NCI-H2196 treated with DMSO at 0.1 percent for 48 hours (cell line): ENCODE results near the gene PARS2.

Experiments used
- DNase-seq: peaks from one replicate; lab custom pipeline; 2025; ENCODE audit not compliant: unreplicated experiment; lab: John Stamatoyannopoulos, UW

PARS2 gene

GRCh38 chr1:54764133-54764921, at the start of gene PARS2:
Gene PARS2 (minus strand): TSS chr1:54764523. CDS start chr1:54759161, 5,362 bp downstream.
- DNase-seq: peak; percentile 99

GRCh38 chr1:54814126-54814498, 49.8 kb upstream of the PARS2 start:
- DNase-seq: no peak

GRCh38 chr1:54813485-54814125, 49.3 kb upstream of the PARS2 start:
- no peak for DNase-seq

GRCh38 chr1:54812801-54813484, 48.6 kb upstream of the PARS2 start:
- DNase-seq: no peak

- no peak for DNase-seq
Measured at GRCh38 chr1:54811739-54812655, 47.7 kb upstream of the PARS2 start.

- no peak for DNase-seq
Measured at GRCh38 chr1:54811066-54811465, 46.7 kb upstream of the PARS2 start.

GRCh38 chr1:54810153-54810942, 46.0 kb upstream of the PARS2 start:
- DNase-seq: peak; percentile 23

- DNase-seq: no peak
Measured at GRCh38 chr1:54809496-54810074, 45.3 kb upstream of the PARS2 start.

GRCh38 chr1:54808443-54809207, 44.3 kb upstream of the PARS2 start:
- no peak for DNase-seq

GRCh38 chr1:54807756-54808155, 43.4 kb upstream of the PARS2 start:
- no peak for DNase-seq

GRCh38 chr1:54806931-54807611, 42.7 kb upstream of the PARS2 start:
- no peak for DNase-seq

- DNase-seq: no peak
Measured at GRCh38 chr1:54805981-54806381, 41.7 kb upstream of the PARS2 start.

GRCh38 chr1:54805466-54805865, 41.1 kb upstream of the PARS2 start:
- no peak for DNase-seq

- no peak for DNase-seq
Measured at GRCh38 chr1:54804471-54805132, 40.3 kb upstream of the PARS2 start.

- DNase-seq: no peak
Measured at GRCh38 chr1:54803761-54804470, 39.6 kb upstream of the PARS2 start.

GRCh38 chr1:54800899-54801759, 36.8 kb upstream of the PARS2 start, which contains the start of gene TTC22:
Gene TTC22 (minus strand): TSS chr1:54801323. CDS start chr1:54801163, 160 bp downstream.
- DNase-seq: no peak
